ENCODE results near the gene ANKDD1A.
A peak's percentile ranks its signal among the peaks of the same experiment; 100 is the strongest.

Gene ANKDD1A

DNA sequence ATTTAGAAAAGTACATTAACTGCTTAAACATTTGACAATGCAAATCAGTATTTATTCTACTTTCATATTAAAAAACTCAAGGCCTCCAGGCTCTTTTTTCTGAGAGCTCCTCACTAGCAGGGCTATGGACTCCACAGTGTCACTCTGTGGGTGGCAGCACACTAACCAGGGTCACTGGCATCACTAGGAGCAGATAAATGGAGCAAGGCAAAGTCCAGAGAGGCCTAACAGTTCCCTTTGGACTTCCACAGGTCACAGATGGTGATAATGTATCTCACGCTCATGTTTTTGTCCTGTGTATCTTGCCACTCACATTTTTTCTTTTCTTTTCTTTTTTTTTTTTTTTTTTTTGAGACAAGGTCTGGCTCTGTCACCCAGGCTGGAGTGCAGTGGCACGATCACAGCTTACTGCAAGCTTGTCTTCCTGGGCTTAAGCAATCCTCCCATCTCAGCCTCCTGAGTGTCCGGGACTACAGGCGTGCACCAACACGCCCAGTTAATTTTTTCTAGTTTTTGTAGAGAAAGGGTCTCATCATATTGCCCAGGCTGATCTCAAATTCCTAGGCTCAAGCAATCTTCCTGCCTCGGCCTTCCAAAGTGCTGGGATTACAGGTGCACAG, 70.2 kb downstream of the ANKDD1A start:
- no peak for DNase-seq

GRCh38 chr15:64982472-64982871, 70.8 kb downstream of the ANKDD1A start:
- DNase-seq = no peak

GRCh38 chr15:64985366-64986033, 73.8 kb downstream of the ANKDD1A start:
- no peak for DNase-seq

- DNase-seq = no peak
Measured at GRCh38 chr15:64987136-64987535, 75.4 kb downstream of the ANKDD1A start.

GRCh38 chr15:64989416-64990167, 77.9 kb downstream of the ANKDD1A start, which contains the start of gene SPG21:
SPG21 (minus strand) TSS chr15:64989914; CDS start chr15:64983569, 6,345 bp downstream.
- peak; percentile 90 for DNase-seq

GRCh38 chr15:64990168-64990470, 78.4 kb downstream of the ANKDD1A start:
- DNase-seq = no peak

- DNase-seq = no peak
Measured at GRCh38 chr15:64991536-64992135, 79.9 kb downstream of the ANKDD1A start.

- no peak for DNase-seq
Measured at GRCh38 chr15:64993290-64993689, 81.6 kb downstream of the ANKDD1A start.

- DNase-seq = no peak
Measured at GRCh38 chr15:64997066-64997465, 85.4 kb downstream of the ANKDD1A start.

GRCh38 chr15:64997745-64998375, 86.2 kb downstream of the ANKDD1A start:
- DNase-seq = no peak

DNA sequence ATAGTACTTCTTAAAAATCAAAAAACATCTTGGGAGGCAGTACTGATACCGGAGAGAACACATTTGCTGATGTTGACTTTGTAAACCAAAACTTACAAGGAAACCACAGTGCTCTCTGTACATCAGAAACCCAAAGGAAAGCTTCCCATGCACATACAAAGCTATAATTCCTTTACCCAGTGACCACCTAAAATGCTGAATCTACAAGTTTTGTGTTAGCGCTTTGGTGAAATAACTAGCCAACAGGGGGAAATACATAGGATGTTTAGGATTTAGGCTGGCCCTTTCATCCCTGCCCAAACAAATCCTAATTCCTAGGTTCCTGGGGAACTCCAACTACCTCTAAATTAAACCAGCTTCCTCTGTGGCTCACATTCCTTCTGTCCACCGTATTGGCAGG, 93.3 kb downstream of the ANKDD1A start:
- DNase-seq = no peak

DNA sequence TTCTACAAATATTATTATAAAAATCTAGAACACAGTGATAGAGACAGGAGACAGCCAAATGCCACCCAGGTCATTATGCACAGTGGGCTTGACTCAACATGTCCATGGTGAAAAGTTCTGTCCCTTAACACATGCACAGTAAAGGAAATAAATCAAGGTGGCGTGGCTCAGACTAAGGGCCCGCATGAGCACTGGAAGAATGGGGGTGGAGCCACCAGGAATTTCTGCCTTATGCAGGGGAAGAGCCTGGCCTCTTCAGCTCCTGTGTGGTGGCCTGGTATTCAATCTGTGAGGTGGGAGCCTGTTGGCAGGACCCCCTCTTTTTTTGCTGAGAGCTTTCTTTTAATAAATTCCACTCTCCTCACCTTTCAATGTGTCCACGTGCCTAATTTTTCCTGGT, 95.2 kb downstream of the ANKDD1A start:
- no peak for DNase-seq

All from stimulated activated naive CD4-positive, alpha-beta T cell treated with Interleukin-2 at 50 U/mL for 16 hours (primary cell).